Vagina (tissue), 2 donors: ENCODE data around the gene RSPH1. TPM values are rescaled to one million over a fixed set of nuclear protein-coding genes. Genes with fewer than 3 reads are reported as not detected.

ENCODE experiments used
- DNase-seq, 2 donors: peaks; one replicate each; pipeline ENCODE4 v3.0.0-alpha.2; 2017; ENCODE audit errors: extremely low spot score in 2 of 2
- H3K27ac ChIP-seq: fragments of 200-600 bp; sonication (generic); one replicate; pipeline ENCODE4 v1.5.1; 2019
- H3K27me3 ChIP-seq: fragments of 200-600 bp; sonication (generic); one replicate; pipeline ENCODE4 v1.5.1; 2019
- H3K36me3 ChIP-seq, 2 donors: fragments of 200-600 bp; sonication (generic); one replicate each; pipeline ENCODE4 v1.5.1; 2017 to 2019
- H3K4me1 ChIP-seq: fragments of 200-600 bp; sonication (generic); one replicate; pipeline ENCODE4 v1.5.1; 2019
- H3K4me3 ChIP-seq, 2 donors: fragments of 200-600 bp; sonication (generic); 1 replicate in 1 of 2; 2 replicates in 1 of 2; pipeline ENCODE4 v1.5.1; 2016 to 2019
- H3K9me3 ChIP-seq: fragments of 200-600 bp; sonication (generic); one replicate; pipeline ENCODE4 v1.5.1; 2019
- POLR2A ChIP-seq, 2 donors: fragments of 450-650 bp; IDR thresholded peaks; one replicate each; pipeline ENCODE4 v1.6.1; 2017; ENCODE audit warnings: antibody characterized with exemption in 2 of 2, mild to moderate bottlenecking in 2 of 2, moderate library complexity in 2 of 2
- POLR2AphosphoS5 ChIP-seq, 2 donors: sonication (generic); formaldehyde crosslinking; IDR thresholded peaks; one replicate each; pipeline ENCODE4 v1.9.0; 2017; ENCODE audit warnings: antibody characterized with exemption in 2 of 2, mild to moderate bottlenecking in 2 of 2, low read depth in 1 of 2; ENCODE audit not compliant: insufficient read depth in 1 of 2
- intact Hi-C: fragments of 100-400 bp; cut with DNase I; formaldehyde crosslinking; loops from one replicate; pipeline ENCODE4 v1.15.1; 2023
- total RNA-seq: library from RNA; depleted of rRNA; stranded (reverse); fragments of >200 nt; gene quantifications from one replicate; pipeline ENCODE4 v1.2.3, GENCODE V29; 2016
- TF ChIP-seq, protein P1 (sequence below), 3 experiments: fragments of 450-650 bp in 2 of 3; fragments of 200-600 bp in 1 of 3; sonication (generic) in 1 of 3; IDR thresholded peaks; one replicate each; pipeline ENCODE4 v1.5.1; 2017 to 2019; ENCODE audit warnings: antibody characterized with exemption in 3 of 3, mild to moderate bottlenecking in 2 of 3, moderate library complexity in 2 of 3

The RSPH1 gene
- total RNA-seq, 1 donor from 2014 or later: not detected

GRCh38 chr21:42486072-42486471 is 10.0 kb downstream of the RSPH1 start:
- intact Hi-C loops: no loop called here

DNA sequence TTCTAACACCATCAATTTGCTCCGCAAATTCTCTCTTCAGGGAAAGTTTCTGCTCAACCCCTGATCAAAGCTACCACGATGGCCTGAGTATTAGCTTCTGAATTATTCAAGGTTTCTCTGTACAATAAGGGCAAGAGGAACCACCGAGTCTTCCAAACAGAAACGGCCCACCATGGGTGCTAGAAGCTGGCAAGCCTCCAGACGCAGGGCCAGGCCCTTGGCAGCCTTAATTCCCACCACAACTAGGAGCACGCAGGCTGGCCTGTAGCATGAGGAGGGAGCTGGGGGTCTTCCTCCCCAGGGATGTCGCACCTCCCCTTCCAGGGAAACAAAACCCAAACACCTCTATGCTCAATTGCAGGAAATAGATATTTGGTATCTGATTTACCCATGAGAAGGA is 11.1 kb downstream of the RSPH1 start:
- TF ChIP-seq POLR2AphosphoS5 (IDR thresholded peaks at IDR 0.05; ENCODE audit: insufficient read depth in 1 of 2, low read depth in 1 of 2) (no peak), POLR2A (IDR thresholded peaks at IDR 0.05) (no peak)
- TF ChIP-seq, protein P1, sequence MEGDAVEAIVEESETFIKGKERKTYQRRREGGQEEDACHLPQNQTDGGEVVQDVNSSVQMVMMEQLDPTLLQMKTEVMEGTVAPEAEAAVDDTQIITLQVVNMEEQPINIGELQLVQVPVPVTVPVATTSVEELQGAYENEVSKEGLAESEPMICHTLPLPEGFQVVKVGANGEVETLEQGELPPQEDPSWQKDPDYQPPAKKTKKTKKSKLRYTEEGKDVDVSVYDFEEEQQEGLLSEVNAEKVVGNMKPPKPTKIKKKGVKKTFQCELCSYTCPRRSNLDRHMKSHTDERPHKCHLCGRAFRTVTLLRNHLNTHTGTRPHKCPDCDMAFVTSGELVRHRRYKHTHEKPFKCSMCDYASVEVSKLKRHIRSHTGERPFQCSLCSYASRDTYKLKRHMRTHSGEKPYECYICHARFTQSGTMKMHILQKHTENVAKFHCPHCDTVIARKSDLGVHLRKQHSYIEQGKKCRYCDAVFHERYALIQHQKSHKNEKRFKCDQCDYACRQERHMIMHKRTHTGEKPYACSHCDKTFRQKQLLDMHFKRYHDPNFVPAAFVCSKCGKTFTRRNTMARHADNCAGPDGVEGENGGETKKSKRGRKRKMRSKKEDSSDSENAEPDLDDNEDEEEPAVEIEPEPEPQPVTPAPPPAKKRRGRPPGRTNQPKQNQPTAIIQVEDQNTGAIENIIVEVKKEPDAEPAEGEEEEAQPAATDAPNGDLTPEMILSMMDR (IDR thresholded peaks at IDR 0.05): no peak
- Histone ChIP-seq H3K27me3 (no peaks in the 10 kb centered on the region), H3K9me3 (no peaks in the 10 kb centered on the region), H3K4me1 (no peaks in the 10 kb centered on the region), H3K27ac (no peak overlapping the region), H3K4me3 (no peak overlapping the region), H3K36me3 (no peaks in the 10 kb centered on the region)
- DNase-seq: peak in 1 of 2 donors; percentile 67
- intact Hi-C loops: no loop called here

More at GRCh38 chr21:42486072-42486471, 10.0 kb downstream of the RSPH1 start:
- DNase-seq: no peak
- Histone ChIP-seq H3K9me3 (no peaks in the 10 kb centered on the region), H3K27ac (no peak overlapping the region), H3K4me1 (no peaks in the 10 kb centered on the region), H3K4me3 (no peak overlapping the region), H3K36me3 (no peaks in the 10 kb centered on the region), H3K27me3 (no peaks in the 10 kb centered on the region)
- no peak for TF ChIP-seq POLR2AphosphoS5 (IDR thresholded peaks at IDR 0.05; ENCODE audit: insufficient read depth in 1 of 2, low read depth in 1 of 2)

DNA sequence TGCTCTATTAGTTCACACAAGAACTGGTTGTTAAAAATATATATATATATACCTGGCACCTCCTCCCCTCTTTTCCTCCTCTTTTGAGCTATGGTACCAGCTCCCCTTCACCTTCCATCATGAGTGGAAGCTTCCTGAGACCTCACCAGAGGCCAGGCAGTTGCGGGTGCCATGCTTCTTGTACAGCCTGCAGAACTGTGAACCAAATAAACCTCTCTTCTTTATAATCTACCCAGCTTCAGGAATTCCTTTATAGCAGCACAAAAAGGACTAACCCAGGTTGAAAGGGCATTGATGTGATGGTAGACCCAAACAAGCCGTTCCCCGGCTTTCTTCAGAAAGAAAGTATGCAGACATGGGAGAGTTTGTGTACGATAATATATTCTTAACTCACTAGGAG is 14.9 kb downstream of the RSPH1 start:
- Histone ChIP-seq H3K9me3 (no peaks in the 10 kb centered on the region), H3K27ac (no peak overlapping the region), H3K36me3 (no peaks in the 10 kb centered on the region), H3K4me3 (no peak overlapping the region), H3K4me1 (no peaks in the 10 kb centered on the region), H3K27me3 (no peaks in the 10 kb centered on the region)
- intact Hi-C loops: no loop called here
- TF ChIP-seq POLR2A (IDR thresholded peaks at IDR 0.05) (no peak), POLR2AphosphoS5 (IDR thresholded peaks at IDR 0.05; ENCODE audit: insufficient read depth in 1 of 2, low read depth in 1 of 2) (no peak)
- TF ChIP-seq, protein P1 (IDR thresholded peaks at IDR 0.05): no peak
- no peak for DNase-seq

- peak in 1 of 2 donors; percentile 77 for DNase-seq
Observed at GRCh38 chr21:42480736-42481135, 15.3 kb downstream of the RSPH1 start.

GRCh38 chr21:42479582-42479981 is 16.4 kb downstream of the RSPH1 start:
- H3K4me1 ChIP-seq: peaks cover under 1% of the 10 kb centered on the region
- H3K4me3 ChIP-seq: no peak overlapping the region
- intact Hi-C loops: no loop called here
- H3K27me3 ChIP-seq: no peaks in the 10 kb centered on the region
- no peaks in the 10 kb centered on the region for H3K9me3 ChIP-seq
- TF ChIP-seq, protein P1 (IDR thresholded peaks at IDR 0.05): no peak
- TF ChIP-seq POLR2A (IDR thresholded peaks at IDR 0.05) (no peak), POLR2AphosphoS5 (IDR thresholded peaks at IDR 0.05; ENCODE audit: insufficient read depth in 1 of 2, low read depth in 1 of 2) (no peak)
- no peak for DNase-seq
- no peaks in the 10 kb centered on the region for H3K36me3 ChIP-seq
- H3K27ac ChIP-seq: no peak overlapping the region

More at GRCh38 chr21:42480736-42481135, 15.3 kb downstream of the RSPH1 start:
- TF ChIP-seq POLR2A (IDR thresholded peaks at IDR 0.05): no peak
- no peak for TF ChIP-seq POLR2AphosphoS5 (IDR thresholded peaks at IDR 0.05; ENCODE audit: insufficient read depth in 1 of 2, low read depth in 1 of 2)
- TF ChIP-seq, protein P1 (IDR thresholded peaks at IDR 0.05): no peak
- intact Hi-C loops: no loop called here
- Histone ChIP-seq H3K36me3 (no peaks in the 10 kb centered on the region), H3K27me3 (no peaks in the 10 kb centered on the region), H3K4me3 (no peak overlapping the region), H3K27ac (no peak overlapping the region), H3K4me1 (no peaks in the 10 kb centered on the region), H3K9me3 (no peaks in the 10 kb centered on the region)
